ENCODE results near the gene GJC1. TPM values are rescaled to one million over a fixed set of nuclear protein-coding genes. Genes with fewer than 3 reads are reported as not detected.

Gene GJC1
- total RNA-seq, 1 donor from 2014 or later, result 36.9 TPM

- DNase-seq (ENCODE audit: low read depth), result no peak
- TF ChIP-seq CTCF (IDR thresholded peaks at IDR 0.05; ENCODE audit: insufficient read depth, low read length, poor library complexity, severe bottlenecking), result no peak
- peaks cover 1% of the 10 kb centered on the region for H3K36me3 ChIP-seq (ENCODE audit: control insufficient read depth, insufficient read depth, low read length)
- no peak overlapping the region for H3K4me3 ChIP-seq (ENCODE audit: low read depth, low read length)
- no peaks in the 10 kb centered on the region for H3K27me3 ChIP-seq (ENCODE audit: control insufficient read depth, insufficient read depth, low read length)
Observed at GRCh38 chr17:44872131-44872768, 42.2 kb upstream of the GJC1 start.

GRCh38 chr17:44871556-44871955, 41.5 kb upstream of the GJC1 start:
- no peaks in the 10 kb centered on the region for H3K27me3 ChIP-seq (ENCODE audit: control insufficient read depth, insufficient read depth, low read length)
- H3K36me3 ChIP-seq (ENCODE audit: control insufficient read depth, insufficient read depth, low read length), result peaks cover 1% of the 10 kb centered on the region

GRCh38 chr17:44867841-44868240, 37.8 kb upstream of the GJC1 start:
- no peak overlapping the region for H3K4me3 ChIP-seq (ENCODE audit: low read depth, low read length)
- no peak for TF ChIP-seq CTCF (IDR thresholded peaks at IDR 0.05; ENCODE audit: insufficient read depth, low read length, poor library complexity, severe bottlenecking)
- DNase-seq (ENCODE audit: low read depth), result no peak
- H3K36me3 ChIP-seq (ENCODE audit: control insufficient read depth, insufficient read depth, low read length), result peaks cover 7% of the 10 kb centered on the region
- no peaks in the 10 kb centered on the region for H3K27me3 ChIP-seq (ENCODE audit: control insufficient read depth, insufficient read depth, low read length)

More at GRCh38 chr17:44871556-44871955, 41.5 kb upstream of the GJC1 start:
- no peak overlapping the region for H3K4me3 ChIP-seq (ENCODE audit: low read depth, low read length)
- no peak for TF ChIP-seq CTCF (IDR thresholded peaks at IDR 0.05; ENCODE audit: insufficient read depth, low read length, poor library complexity, severe bottlenecking)
- no peak for DNase-seq (ENCODE audit: low read depth)

GRCh38 chr17:44865931-44866330, 35.8 kb upstream of the GJC1 start:
- H3K4me3 ChIP-seq (ENCODE audit: low read depth, low read length), result no peak overlapping the region
- TF ChIP-seq CTCF (IDR thresholded peaks at IDR 0.05; ENCODE audit: insufficient read depth, low read length, poor library complexity, severe bottlenecking), result no peak
- H3K36me3 ChIP-seq (ENCODE audit: control insufficient read depth, insufficient read depth, low read length), result peaks cover 5% of the 10 kb centered on the region
- H3K27me3 ChIP-seq (ENCODE audit: control insufficient read depth, insufficient read depth, low read length), result no peaks in the 10 kb centered on the region
- no peak for DNase-seq (ENCODE audit: low read depth)

- peak; percentile 72 for TF ChIP-seq CTCF (IDR thresholded peaks at IDR 0.05; ENCODE audit: insufficient read depth, low read length, poor library complexity, severe bottlenecking)
- Histone ChIP-seq H3K36me3 (ENCODE audit: control insufficient read depth, insufficient read depth, low read length) (peaks cover 5% of the 10 kb centered on the region), H3K27me3 (ENCODE audit: control insufficient read depth, insufficient read depth, low read length) (no peaks in the 10 kb centered on the region), H3K4me3 (ENCODE audit: low read depth, low read length) (no peak overlapping the region)
- DNase-seq (ENCODE audit: low read depth), result peak; percentile 23
Observed at GRCh38 chr17:44865231-44865660, 35.2 kb upstream of the GJC1 start.

- Histone ChIP-seq H3K27me3 (ENCODE audit: control insufficient read depth, insufficient read depth, low read length) (no peaks in the 10 kb centered on the region), H3K4me3 (ENCODE audit: low read depth, low read length) (no peak overlapping the region), H3K36me3 (ENCODE audit: control insufficient read depth, insufficient read depth, low read length) (peaks cover 7% of the 10 kb centered on the region)
- DNase-seq (ENCODE audit: low read depth), result no peak
- no peak for TF ChIP-seq CTCF (IDR thresholded peaks at IDR 0.05; ENCODE audit: insufficient read depth, low read length, poor library complexity, severe bottlenecking)
Observed at GRCh38 chr17:44864831-44865230, 34.7 kb upstream of the GJC1 start.
